A549 (cell line): ENCODE data around the gene NEURL3. TPM values are rescaled to one million over a fixed set of nuclear protein-coding genes. Genes with fewer than 3 reads are reported as not detected.

Experiments used
- ATAC-seq, 2 experiments: fragments of 200-7000 bp in 1 of 2; fragments of >200 bp in 1 of 2; cut with Nextera tagmentation in 1 of 2; cut with Tn5 transposase in 1 of 2; 3 replicates each; pipeline versions ENCODE4 v1.8.0 to v1.9.1; 2018 to 2020; ENCODE audit warnings: mild to moderate bottlenecking in 1 of 2, moderate library complexity in 1 of 2
- CTCF ChIA-PET: fragments of 300-600 bp; sonication (Branson Sonifier 250); formaldehyde crosslinking; extraction: SDS; loops from one replicate; lab custom pipeline; 2021; ENCODE audit warnings: antibody characterized with exemption, inconsistent platforms; lab: Yijun Ruan, JAX
- POLR2A ChIA-PET: fragments of 350-600 bp; formaldehyde crosslinking; extraction: SDS; loops from one replicate; lab custom pipeline; 2021; ENCODE audit warnings: antibody characterized with exemption, inconsistent platforms; lab: Yijun Ruan, JAX
- DNase-seq, 2 experiments: peaks; one replicate each; pipeline versions ENCODE4 v3.0.0 to v3.0.0-alpha.2; 2011 to 2016; ENCODE audit warnings: low read depth in 1 of 2, low spot score in 1 of 2
- FAIRE-seq: peaks from 2 replicates; lab custom pipeline; 2011; peaks lifted over from hg19 to GRCh38; lab: Jason Lieb, UNC
- H3K27ac ChIP-seq, 2 experiments: fragments of >200 bp; sonication (Bioruptor Twin); formaldehyde crosslinking; 3 replicates each; pipeline ENCODE4 v1.5.1; 2016 to 2017
- H3K4me1 ChIP-seq: fragments of >200 bp; sonication (Bioruptor Twin); formaldehyde crosslinking; 3 replicates; pipeline ENCODE4 v1.6.1; 2016
- H3K4me2 ChIP-seq: fragments of >200 bp; sonication (Bioruptor Twin); formaldehyde crosslinking; 3 replicates; pipeline ENCODE4 v1.6.1; 2016
- H3K4me3 ChIP-seq: fragments of >200 bp; sonication (Bioruptor Twin); formaldehyde crosslinking; 3 replicates; pipeline ENCODE4 v1.5.1; 2016
- H3K9me3 ChIP-seq: fragments of >200 bp; sonication (Bioruptor Twin); formaldehyde crosslinking; 3 replicates; pipeline ENCODE4 v1.6.1; 2016
- CBX2 ChIP-seq: fragments of 200-600 bp; sonication (generic); IDR thresholded peaks from 2 replicates; pipeline ENCODE4 v1.6.1; 2016; ENCODE audit warnings: low read depth, mild to moderate bottlenecking, borderline replicate concordance
- CEBPB ChIP-seq, 2 experiments: fragments of >200 bp in 1 of 2; sonication (Bioruptor Twin) in 1 of 2; formaldehyde crosslinking in 1 of 2; IDR thresholded peaks; 2 replicates each; pipeline ENCODE4 v1.6.1; 2012 to 2016
- EHF ChIP-seq: fragments of 250-450 bp; sonication (Bioruptor Pico); IDR thresholded peaks from 2 replicates; pipeline ENCODE4 v1.5.0; 2020; ENCODE audit warnings: mild to moderate bottlenecking
- EHMT2 ChIP-seq: fragments of 200-600 bp; sonication (generic); IDR thresholded peaks from 2 replicates; pipeline ENCODE4 v1.6.1; 2016; ENCODE audit warnings: antibody characterized with exemption, low read depth, mild to moderate bottlenecking, moderate library complexity
- ESRRA ChIP-seq: fragments of 150-350 bp; IDR thresholded peaks from 2 replicates; pipeline ENCODE4 v1.6.1; 2014; ENCODE audit warnings: mild to moderate bottlenecking, low read length, borderline replicate concordance
- FOSB ChIP-seq: fragments of 250-450 bp; sonication (Bioruptor Pico); IDR thresholded peaks from 2 replicates; pipeline ENCODE4 v1.5.0; 2020; ENCODE audit warnings: mild to moderate bottlenecking, moderate library complexity
- HDAC2 ChIP-seq: fragments of 200-600 bp; sonication (generic); IDR thresholded peaks from 2 replicates; pipeline ENCODE4 v1.6.1; 2016
- HEYL ChIP-seq: fragments of 250-450 bp; sonication (Bioruptor Pico); IDR thresholded peaks from 2 replicates; pipeline ENCODE4 v1.8.0; 2021; ENCODE audit warnings: mild to moderate bottlenecking, moderate library complexity
- HOXA7 ChIP-seq: fragments of 250-450 bp; sonication (Bioruptor Pico); IDR thresholded peaks from 2 replicates; pipeline ENCODE4 v1.5.0; 2020; ENCODE audit warnings: mild to moderate bottlenecking, moderate library complexity
- HOXB13 ChIP-seq: fragments of 250-450 bp; sonication (Bioruptor Pico); IDR thresholded peaks from 2 replicates; pipeline ENCODE4 v1.5.0; 2020; ENCODE audit warnings: low read depth, mild to moderate bottlenecking, moderate library complexity
- HOXB5 ChIP-seq: fragments of 250-450 bp; sonication (Bioruptor Pico); IDR thresholded peaks from 2 replicates; pipeline ENCODE4 v1.5.0; 2020; ENCODE audit warnings: mild to moderate bottlenecking, moderate library complexity
- JUNB ChIP-seq: fragments of >200 bp; sonication (Bioruptor Twin); formaldehyde crosslinking; IDR thresholded peaks from 2 replicates; pipeline ENCODE4 v1.6.1; 2016
- KDM1A ChIP-seq: fragments of 200-600 bp; sonication (generic); IDR thresholded peaks from 2 replicates; pipeline ENCODE4 v1.6.1; 2016; ENCODE audit warnings: low read depth, mild to moderate bottlenecking
- KDM5A ChIP-seq: fragments of 200-600 bp; sonication (generic); IDR thresholded peaks from 2 replicates; pipeline ENCODE4 v1.6.1; 2016; ENCODE audit warnings: antibody characterized with exemption, mild to moderate bottlenecking
- MAZ ChIP-seq: fragments of 150-350 bp; IDR thresholded peaks from 2 replicates; pipeline ENCODE4 v1.6.1; 2014; ENCODE audit warnings: antibody characterized with exemption, low read depth, low read length, borderline replicate concordance
- NPAS2 ChIP-seq: fragments of 250-450 bp; sonication (Bioruptor Pico); IDR thresholded peaks from 2 replicates; pipeline ENCODE4 v1.8.0; 2022; ENCODE audit warnings: mild to moderate bottlenecking, moderate library complexity, borderline replicate concordance
- NR3C1 ChIP-seq: fragments of >200 bp; sonication (Bioruptor Twin); formaldehyde crosslinking; IDR thresholded peaks from 3 replicates; pipeline ENCODE4 v1.6.1; 2017
- POLR2A ChIP-seq: IDR thresholded peaks from 2 replicates; pipeline ENCODE4 v1.6.1; 2012; ENCODE audit warnings: mild to moderate bottlenecking, low read length
- RFX5 ChIP-seq: fragments of 450-650 bp; IDR thresholded peaks from 2 replicates; pipeline ENCODE4 v1.7.1; 2014; ENCODE audit warnings: antibody characterized with exemption, mild to moderate bottlenecking, moderate library complexity
- ZNF302 ChIP-seq: fragments of 250-450 bp; sonication (Bioruptor Pico); IDR thresholded peaks from 2 replicates; pipeline ENCODE4 v1.9.0; 2021; ENCODE audit warnings: inconsistent platforms, mild to moderate bottlenecking, moderate library complexity
- whole genome bisulfite sequencing: methylation state at CpG from one replicate; pipeline ENCODE4 v1.1.6; 2017; ENCODE audit errors: missing lambda C conversion rate; 5-methylcytosine and 5-hydroxymethylcytosine counted together
- polyA plus RNA-seq, 4 experiments: library from polyadenylated mRNA; depleted of rRNA in 3 of 4; stranded (reverse); fragments of >200 nt; fragmentation: RNase III in 1 of 4; extraction: RNeasy Plus Mini Kit Qiagen cat#74134 plus additional on column Dnase treatment in 1 of 4; gene quantifications; 2 replicates in 3 of 4; 3 replicates in 1 of 4; pipeline ENCODE4 v1.2.3, GENCODE V29; 2011 to 2017
- TF ChIP-seq, protein P1 (sequence below): IDR thresholded peaks from 2 replicates; pipeline ENCODE4 v1.6.1; 2012
- TF ChIP-seq, protein P2 (sequence below): IDR thresholded peaks from 2 replicates; pipeline ENCODE4 v1.6.1; 2012; ENCODE audit warnings: low read depth, borderline replicate concordance
- TF ChIP-seq, protein P3 (sequence below): fragments of 250-450 bp; sonication (Bioruptor Pico); IDR thresholded peaks from 2 replicates; pipeline ENCODE4 v1.5.0; 2020; ENCODE audit warnings: low read depth, mild to moderate bottlenecking, moderate library complexity

Gene NEURL3
- polyA plus RNA-seq, 2 of the 4 experiments (the other 2 are of a cell fraction): 0.28 to 0.44 TPM

DNA sequence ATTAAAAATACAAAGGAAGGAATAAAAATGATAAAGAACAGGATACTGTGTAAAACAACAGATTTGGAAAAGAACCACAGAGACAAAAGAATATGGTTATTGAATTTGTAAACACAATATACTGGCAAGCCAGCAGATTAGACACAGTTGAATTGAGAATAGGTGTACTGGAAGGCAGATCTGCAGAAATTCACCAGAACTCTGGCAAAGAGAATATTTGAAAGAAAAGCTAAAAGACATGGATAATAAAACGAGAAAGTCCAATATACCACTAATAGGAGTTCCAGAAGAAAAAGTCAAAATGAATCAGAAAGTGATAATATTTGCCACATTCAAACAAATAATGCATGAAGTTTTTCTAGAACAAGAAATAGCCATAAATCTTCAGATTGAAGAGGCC, 11.9 kb upstream of the NEURL3 start:
- Histone ChIP-seq H3K4me1 (no peaks in the 10 kb centered on the region), H3K4me2 (no peak overlapping the region), H3K27ac (no peak overlapping the region), H3K9me3 (peaks cover 30% of the 10 kb centered on the region), H3K4me3 (no peak overlapping the region)
- DNase-seq (no peak), FAIRE-seq (no peak), ATAC-seq (no peak)
- TF ChIP-seq, protein P1, sequence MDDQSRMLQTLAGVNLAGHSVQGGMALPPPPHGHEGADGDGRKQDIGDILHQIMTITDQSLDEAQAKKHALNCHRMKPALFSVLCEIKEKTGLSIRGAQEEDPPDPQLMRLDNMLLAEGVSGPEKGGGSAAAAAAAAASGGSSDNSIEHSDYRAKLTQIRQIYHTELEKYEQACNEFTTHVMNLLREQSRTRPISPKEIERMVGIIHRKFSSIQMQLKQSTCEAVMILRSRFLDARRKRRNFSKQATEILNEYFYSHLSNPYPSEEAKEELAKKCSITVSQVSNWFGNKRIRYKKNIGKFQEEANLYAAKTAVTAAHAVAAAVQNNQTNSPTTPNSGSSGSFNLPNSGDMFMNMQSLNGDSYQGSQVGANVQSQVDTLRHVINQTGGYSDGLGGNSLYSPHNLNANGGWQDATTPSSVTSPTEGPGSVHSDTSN: no peak
- no peak for TF ChIP-seq ESRRA
- TF ChIP-seq POLR2A: no peak
- no peak for TF ChIP-seq ZNF302 (CRISPR knock-in tag)
- TF ChIP-seq RFX5: no peak
- no peak for TF ChIP-seq NPAS2 (CRISPR knock-in tag)
- TF ChIP-seq FOSB: no peak
- no peak for TF ChIP-seq NR3C1
- TF ChIP-seq, protein P2, sequence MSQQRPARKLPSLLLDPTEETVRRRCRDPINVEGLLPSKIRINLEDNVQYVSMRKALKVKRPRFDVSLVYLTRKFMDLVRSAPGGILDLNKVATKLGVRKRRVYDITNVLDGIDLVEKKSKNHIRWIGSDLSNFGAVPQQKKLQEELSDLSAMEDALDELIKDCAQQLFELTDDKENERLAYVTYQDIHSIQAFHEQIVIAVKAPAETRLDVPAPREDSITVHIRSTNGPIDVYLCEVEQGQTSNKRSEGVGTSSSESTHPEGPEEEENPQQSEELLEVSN: no peak
- no peak for TF ChIP-seq JUNB
- no peak for TF ChIP-seq HOXB13 (CRISPR knock-in tag)
- TF ChIP-seq, protein P3, sequence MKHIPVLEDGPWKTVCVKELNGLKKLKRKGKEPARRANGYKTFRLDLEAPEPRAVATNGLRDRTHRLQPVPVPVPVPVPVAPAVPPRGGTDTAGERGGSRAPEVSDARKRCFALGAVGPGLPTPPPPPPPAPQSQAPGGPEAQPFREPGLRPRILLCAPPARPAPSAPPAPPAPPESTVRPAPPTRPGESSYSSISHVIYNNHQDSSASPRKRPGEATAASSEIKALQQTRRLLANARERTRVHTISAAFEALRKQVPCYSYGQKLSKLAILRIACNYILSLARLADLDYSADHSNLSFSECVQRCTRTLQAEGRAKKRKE (CRISPR knock-in tag): no peak
- no peak for TF ChIP-seq EHMT2
- no peak for TF ChIP-seq MAZ
- TF ChIP-seq HOXB5 (CRISPR knock-in tag): no peak
- no peak for TF ChIP-seq HDAC2
- WGBS: 0% methylated on average over 1 of the region's 1 CpG
- ChIA-PET CTCF (interaction anchor here (0.6 to 14.7 kb wide), 6 partner anchors 8 to 159 kb away, joined by 3 to 447 read pairs (median 6); no protein-coding TSS in a partner anchor), POLR2A (no interaction called here)

DNA sequence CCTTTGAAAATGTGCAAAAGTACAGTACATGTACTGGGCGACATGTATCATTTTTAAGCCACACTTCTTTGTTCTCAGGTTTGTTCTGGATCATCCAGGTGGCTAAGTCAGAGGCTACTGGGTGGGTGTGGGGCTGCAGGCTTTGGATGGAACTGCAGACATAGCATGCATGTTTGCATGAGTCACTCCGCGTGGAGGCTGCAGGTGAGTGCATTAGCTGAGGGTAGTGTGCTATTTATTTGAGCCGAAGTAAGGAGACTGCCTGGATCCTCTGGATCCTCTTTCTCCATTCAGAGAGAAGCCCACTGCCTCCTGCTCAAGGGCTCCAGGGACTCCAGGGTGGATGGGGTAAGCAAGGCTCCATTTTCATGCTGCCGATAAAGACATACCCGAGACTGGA, 9.4 kb upstream of the NEURL3 start:
- H3K9me3 ChIP-seq: peaks cover 27% of the 10 kb centered on the region
- DNase-seq (no peak), FAIRE-seq (no peak), ATAC-seq (no peak)
- H3K4me1 ChIP-seq: no peaks in the 10 kb centered on the region
- no peak overlapping the region for H3K27ac ChIP-seq
- no peak overlapping the region for H3K4me2 ChIP-seq
- no peak overlapping the region for H3K4me3 ChIP-seq
- ChIA-PET POLR2A (no interaction called here), CTCF (interaction anchor here (1.2 to 14.7 kb wide), 2 partner anchors 105 to 522 kb away, joined by 3 to 447 read pairs; no protein-coding TSS in a partner anchor)
- 78% methylated on average over 6 of the region's 6 CpGs for WGBS
- no peak for TF ChIP-seq KDM1A
- TF ChIP-seq, protein P3 (CRISPR knock-in tag): no peak
- TF ChIP-seq HEYL (CRISPR knock-in tag): no peak
- no peak for TF ChIP-seq CEBPB (IDR thresholded peaks at IDR 0.05)
- TF ChIP-seq KDM5A: no peak
- no peak for TF ChIP-seq CBX2
- no peak for TF ChIP-seq EHMT2

DNA sequence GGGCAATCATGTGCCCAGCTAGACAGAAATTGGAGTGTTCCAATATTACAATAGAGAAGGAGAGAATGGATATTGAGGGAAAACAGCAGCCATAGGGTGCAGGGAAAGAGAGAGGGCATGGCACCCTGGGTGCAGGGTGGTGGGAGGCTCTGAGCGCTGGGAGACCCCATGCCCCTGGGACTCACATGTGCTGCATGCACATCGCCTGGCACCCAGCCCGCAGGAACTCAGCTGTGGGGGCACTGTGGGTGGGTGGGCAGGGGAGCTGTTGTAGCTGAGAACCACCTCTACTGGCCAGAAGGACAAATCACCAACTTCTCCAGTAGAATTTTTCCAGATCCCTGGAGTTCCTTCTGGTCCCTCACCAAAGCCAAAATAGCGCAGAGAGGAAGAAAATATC, 7.2 kb upstream of the NEURL3 start:
- CTCF ChIA-PET: interaction anchor here (1.2 to 14.7 kb wide), 4 partner anchors 9 to 490 kb away, joined by 3 to 447 read pairs (median 34); no protein-coding TSS in a partner anchor

More for the DNA sequence above, 7.2 kb upstream of the NEURL3 start:
- Histone ChIP-seq H3K4me1 (no peaks in the 10 kb centered on the region), H3K9me3 (peaks cover 13% of the 10 kb centered on the region), H3K4me2 (no peak overlapping the region), H3K4me3 (no peak overlapping the region), H3K27ac (no peak overlapping the region)
- TF ChIP-seq EHF (CRISPR knock-in tag) (no peak), NR3C1 (no peak), POLR2A (no peak), ESRRA (no peak), HOXA7 (no peak)
- FAIRE-seq (no peak), DNase-seq (no peak), ATAC-seq (no peak)
- POLR2A ChIA-PET: interaction anchor here (0.8 kb wide), 1 partner anchor 191 kb away, joined by 3 read pairs; no protein-coding TSS in a partner anchor
- WGBS: 39% methylated on average over 3 of the region's 4 CpGs
